Heart right ventricle (tissue), 16 donors: ENCODE data around the gene CHID1. TPM values are rescaled to one million over a fixed set of nuclear protein-coding genes. Genes with fewer than 3 reads are reported as not detected.

Experiments
- ATAC-seq, 8 donors: fragments of 200-7000 bp; cut with Tn5 transposase; one replicate each; pipeline ENCODE4 v1.9.1; 2020; ENCODE audit warnings: mild to moderate bottlenecking in 8 of 8, moderate library complexity in 8 of 8, moderate number of reproducible peaks in 1 of 8
- DNase-seq, 2 donors: peaks; one replicate each; pipeline ENCODE4 v3.0.0-alpha.2; 2020
- H3K27ac ChIP-seq, 10 donors: fragments of 200-600 bp; sonication (generic) in 2 of 10; one replicate each; pipeline versions ENCODE4 v1.5.0 to v1.8.0; 2020 to 2022; ENCODE audit warnings: mild to moderate bottlenecking in 3 of 10
- H3K27me3 ChIP-seq, 7 donors: fragments of 200-600 bp; one replicate each; pipeline ENCODE4 v1.8.0; 2021 to 2022; ENCODE audit warnings: mild to moderate bottlenecking in 2 of 7
- H3K36me3 ChIP-seq, 9 donors: fragments of 200-600 bp; sonication (generic) in 1 of 9; one replicate each; pipeline versions ENCODE4 v1.5.0 to v1.8.0; 2020 to 2022; ENCODE audit warnings: mild to moderate bottlenecking in 2 of 9
- H3K4me1 ChIP-seq, 9 donors: fragments of 200-600 bp; sonication (generic) in 1 of 9; one replicate each; pipeline versions ENCODE4 v1.5.0 to v1.8.0; 2020 to 2022; ENCODE audit warnings: mild to moderate bottlenecking in 4 of 9
- H3K4me3 ChIP-seq, 10 donors: fragments of 200-600 bp; sonication (generic) in 2 of 10; one replicate each; pipeline versions ENCODE4 v1.5.0 to v1.8.0; 2020 to 2022; ENCODE audit warnings: mild to moderate bottlenecking in 7 of 10, moderate library complexity in 2 of 10
- H3K9me3 ChIP-seq, 11 donors: fragments of 200-600 bp in 10 of 11; sonication (generic) in 2 of 11; one replicate each; pipeline versions ENCODE4 v1.5.0 to v1.8.0; 2013 to 2022; ENCODE audit warnings: mild to moderate bottlenecking in 2 of 11, control low read depth in 1 of 11, moderate library complexity in 1 of 11
- CTCF ChIP-seq, 9 donors: fragments of 200-600 bp; sonication (generic) in 2 of 9; IDR thresholded peaks; one replicate each; pipeline versions ENCODE4 v1.5.0 to v1.8.0; 2021 to 2022; ENCODE audit warnings: antibody characterized with exemption in 9 of 9, mild to moderate bottlenecking in 5 of 9, moderate library complexity in 1 of 9
- WGBS, 2 donors: extraction: QIAGEN DNeasy Blood & Tissue Kit; methylation state at CpG; one replicate each; pipeline ENCODE4 v1.1.7; 2013; ENCODE audit warnings: inconsistent platforms in 1 of 2; 5-methylcytosine and 5-hydroxymethylcytosine counted together
- intact Hi-C, 10 donors: fragments of 100-400 bp; cut with DNase I; formaldehyde crosslinking; loops; one replicate each; pipeline versions ENCODE4 v1.11.1 to v1.14.2; 2022
- polyA plus RNA-seq, 2 donors: library from polyadenylated mRNA; stranded (reverse); fragments of 200-250 nt; gene quantifications; one replicate each; pipeline ENCODE4 v1.2.3, GENCODE V29; 2013
- total RNA-seq, 10 donors: library from RNA; stranded (reverse); fragmentation: NEBNext Ultra II Directional in 3 of 10; extraction: Animal tissue kit (Norgen Biotek cat#: 25700) in 3 of 10; gene quantifications; one replicate each; pipeline versions ENCODE4 v1.2.1 to v1.2.4, GENCODE V29; 2021 to 2023
- donor health status: Arrhythmogenic right ventricular cardiomyopathy.
- donor health status: ischemic (EF 13 %, LVEDD 7.1; RV severe dilation, severe dysfunction).
- donor health status: healthy with polysubstance abuse.
- donor health status: DM: no; HTN: yes; CAD: no.
- donor health status: DM: no; HTN: no; CAD: no.
- donor health status: ischemic (EF 25% LVEDD 6.9; RV normal size, moderate dysfunction).
- donor health status: ischemic (EF 25% LVEDD 5.7; RV mildly dilated, moderate dysfunction).
- donor health status: healthy.
- donor health status: DM: yes; HTN: yes; CAD: no.
- donor health status: Ischemic cardiomyopathy.
- donor health status: ischemic (EF 35%, LVEDD 5.7; RV mildly dilated, moderate dysfunction).
- donor health status: nonischemic (EF 11% LVEDD 7.7; RV severe dilation, severe dysfunction).
- donor health status: DM: yes; HTN: yes; CAD: no.
- donor health status: PGD.
- donor health status: ischemic (EF 29% LVEDD 5.4; RV normal size, mild dysfunction).
- donor health status: nonischemic (EF 23%, LVEDD 6.1; RV moderate dilation, normal function).

CHID1 gene
- total and polyA plus RNA-seq, 12 donors: 40.1 to 75.2 (median 57.5) TPM

- H3K9me3 ChIP-seq: no peaks in the 10 kb centered on the region
- WGBS, 2 donors: 96 to 100% methylated on average over 3 of the region's 3 CpGs
- no peak overlapping the region for H3K4me3 ChIP-seq
- ATAC-seq (no peak), DNase-seq (no peak)
- H3K27me3 ChIP-seq: no peaks in the 10 kb centered on the region
- no peak overlapping the region for H3K27ac ChIP-seq
- H3K4me1 ChIP-seq: peaks cover 6 to 82% (median 58%) of the 10 kb centered on the region in 9 donors
- intact Hi-C loops: loop anchor here in 1 of 10 donors (10.0 kb wide), 1 partner anchor 119 kb away; no protein-coding TSS in a partner anchor
- no peak for TF ChIP-seq CTCF (IDR thresholded peaks at IDR 0.05)
- peaks cover 0 to 10% (median 0%) of the 10 kb centered on the region in 9 donors for H3K36me3 ChIP-seq
These were observed 25.6 kb upstream of the CHID1 start for GRCh38 chr11:936199-936598.

- no peaks in the 10 kb centered on the region for H3K27me3 ChIP-seq
- H3K4me1 ChIP-seq: peaks cover 4 to 80% (median 58%) of the 10 kb centered on the region in 9 donors
- H3K36me3 ChIP-seq: peaks cover 0 to 12% (median 0%) of the 10 kb centered on the region in 9 donors
- WGBS, 2 donors: 77 to 81% methylated on average over 6 of the region's 6 CpGs
- H3K9me3 ChIP-seq: no peaks in the 10 kb centered on the region
- H3K27ac ChIP-seq: peak overlapping the region in 1 of 10 donors; percentile 73
- ATAC-seq (no peak), DNase-seq (no peak)
- intact Hi-C loops: loop anchor here in 1 of 10 donors (10.0 kb wide), 1 partner anchor 120 kb away; no protein-coding TSS in a partner anchor
- peak overlapping the region in 1 of 10 donors; percentile 15 for H3K4me3 ChIP-seq
- no peak for TF ChIP-seq CTCF (IDR thresholded peaks at IDR 0.05)
These were observed 23.9 kb upstream of the CHID1 start for GRCh38 chr11:934527-934926.

- ATAC-seq (no peak), DNase-seq (no peak)
- H3K4me3 ChIP-seq: peak overlapping the region in 1 of 10 donors; percentile 15
- intact Hi-C loops: loop anchor here in 1 of 10 donors (10.0 kb wide), 1 partner anchor 121 kb away; no protein-coding TSS in a partner anchor
- no peaks in the 10 kb centered on the region for H3K27me3 ChIP-seq
- 87 to 89% methylated on average over 7 of the region's 7 CpGs for WGBS, 2 donors
- H3K9me3 ChIP-seq: no peaks in the 10 kb centered on the region
- peaks cover 0 to 18% (median 0%) of the 10 kb centered on the region in 9 donors for H3K36me3 ChIP-seq
- H3K27ac ChIP-seq: peak overlapping the region in 6 of 10 donors; percentile 3 to 78 (median 68)
- TF ChIP-seq CTCF (IDR thresholded peaks at IDR 0.05): no peak
- peaks cover 4 to 82% (median 59%) of the 10 kb centered on the region in 9 donors for H3K4me1 ChIP-seq
These were observed 23.3 kb upstream of the CHID1 start for GRCh38 chr11:933936-934335.

- Histone ChIP-seq H3K36me3 (peaks cover 0 to 24% (median 0%) of the 10 kb centered on the region in 9 donors), H3K27me3 (no peaks in the 10 kb centered on the region), H3K4me3 (peak overlapping the region in 2 of 10 donors; percentile 4 to 15), H3K27ac (peak overlapping the region in 9 of 10 donors; percentile 3 to 78 (median 66)), H3K4me1 (peaks cover 4 to 83% (median 62%) of the 10 kb centered on the region in 9 donors), H3K9me3 (no peaks in the 10 kb centered on the region)
- 49 to 59% methylated on average over 14 of the region's 14 CpGs for WGBS, 2 donors
- no peak for DNase-seq
- no peak for TF ChIP-seq CTCF (IDR thresholded peaks at IDR 0.05)
- ATAC-seq: peak in 7 of 8 donors; percentile 20 to 48 (median 34)
- intact Hi-C loops: loop anchor here in 1 of 10 donors (10.0 kb wide), 1 partner anchor 122 kb away; no protein-coding TSS in a partner anchor
These were observed 22.7 kb upstream of the CHID1 start for GRCh38 chr11:933142-933851.
